Neural progenitor cell (in vitro differentiated cells): Measurements from ENCODE around the gene SNTG2. TPM values are rescaled to one million over a fixed set of nuclear protein-coding genes. Genes with fewer than 3 reads are reported as not detected.
A peak's percentile ranks its signal among the peaks of the same experiment; 100 is the strongest.

Source experiments
- DNase-seq: peaks from one replicate; pipeline ENCODE4 v3.0.0-alpha.2; 2016; ENCODE audit warnings: low spot score
- H2AFZ ChIP-seq: fragments of 200-600 bp; sonication (generic); replicated peaks from 2 replicates; pipeline ENCODE4 v1.6.1; 2016; ENCODE audit warnings: antibody characterized with exemption
- H3F3A ChIP-seq: fragments of 200-600 bp; sonication (generic); 2 replicates; pipeline ENCODE4 v1.6.1; 2016; ENCODE audit warnings: antibody characterized with exemption, low read depth
- H3K27ac ChIP-seq: fragments of 200-600 bp; sonication (generic); 2 replicates; pipeline ENCODE4 v1.5.1; 2016; ENCODE audit warnings: mild to moderate bottlenecking
- H3K27me3 ChIP-seq: fragments of 200-600 bp; sonication (generic); 2 replicates; pipeline ENCODE4 v1.6.1; 2016; ENCODE audit warnings: mild to moderate bottlenecking, moderate library complexity
- H3K36me3 ChIP-seq: fragments of 200-600 bp; sonication (generic); 2 replicates; pipeline ENCODE4 v1.5.1; 2016
- H3K4me1 ChIP-seq: fragments of 200-600 bp; sonication (generic); 2 replicates; pipeline ENCODE4 v1.6.1; 2016; ENCODE audit warnings: mixed run types
- H3K4me2 ChIP-seq: fragments of 200-600 bp; sonication (generic); 2 replicates; pipeline ENCODE4 v1.6.1; 2016
- H3K4me3 ChIP-seq: fragments of 200-600 bp; sonication (generic); 2 replicates; pipeline ENCODE4 v1.5.1; 2016
- H3K79me2 ChIP-seq: fragments of 200-600 bp; sonication (generic); 2 replicates; pipeline ENCODE4 v1.6.1; 2016; ENCODE audit warnings: low read depth
- H3K9ac ChIP-seq: fragments of 200-600 bp; sonication (generic); 2 replicates; pipeline ENCODE4 v1.6.1; 2016
- H3K9me3 ChIP-seq: fragments of 200-600 bp; sonication (generic); 2 replicates; pipeline ENCODE4 v1.5.1; 2016; ENCODE audit warnings: low read depth
- H4K20me1 ChIP-seq: fragments of 200-600 bp; sonication (generic); 2 replicates; pipeline ENCODE4 v1.6.1; 2016; ENCODE audit warnings: low read depth
- H3K27ac Mint-ChIP-seq: 3 replicates; pipeline ENCODE4 v1.8.0; 2021; ENCODE audit warnings: mixed read lengths
- H3K27me3 Mint-ChIP-seq: 2 replicates; pipeline ENCODE4 v1.8.0; 2022; ENCODE audit warnings: low read depth, mild to moderate bottlenecking, inconsistent platforms, moderate library complexity, mixed read lengths; ENCODE audit not compliant: insufficient read depth
- H3K36me3 Mint-ChIP-seq: 3 replicates; pipeline ENCODE4 v1.8.0; 2021; ENCODE audit warnings: mixed read lengths
- H3K4me1 Mint-ChIP-seq: 3 replicates; pipeline ENCODE4 v1.8.0; 2021; ENCODE audit warnings: mixed read lengths
- H3K4me3 Mint-ChIP-seq: 3 replicates; pipeline ENCODE4 v1.8.0; 2021; ENCODE audit warnings: mild to moderate bottlenecking, moderate library complexity, mixed read lengths
- H3K9me3 Mint-ChIP-seq: 3 replicates; pipeline ENCODE4 v1.8.0; 2020; ENCODE audit warnings: mixed read lengths
- CTCF ChIP-seq: fragments of 200-600 bp; sonication (generic); IDR thresholded peaks from 2 replicates; pipeline ENCODE4 v1.5.1; 2017; ENCODE audit warnings: antibody characterized with exemption, mild to moderate bottlenecking
- EZH2 ChIP-seq: fragments of 200-600 bp; sonication (generic); IDR thresholded peaks from 2 replicates; pipeline ENCODE4 v1.6.1; 2017; ENCODE audit warnings: antibody characterized with exemption, mild to moderate bottlenecking, moderate library complexity
- EZH2phosphoT487 ChIP-seq: fragments of 200-600 bp; sonication (generic); IDR thresholded peaks from 2 replicates; pipeline ENCODE4 v1.6.1; 2017; ENCODE audit warnings: antibody characterized with exemption
- total RNA-seq: library from RNA; depleted of rRNA; stranded (reverse); fragments of >200 nt; gene quantifications from 2 replicates; pipeline ENCODE4 v1.2.3, GENCODE V29; 2015; ENCODE audit warnings: low replicate concordance

Gene SNTG2
- total RNA-seq, 1 donor from 2014 or later, result 1.1 TPM

- no peaks in the 10 kb centered on the region for H3K4me1 Mint-ChIP-seq
- DNase-seq, result peak; percentile 71
- H3K27me3 Mint-ChIP-seq, result peaks cover 2% of the 10 kb centered on the region
- H3K4me3 Mint-ChIP-seq, result no peak overlapping the region
- Histone ChIP-seq H2AFZ (no peak overlapping the region), H3K4me1 (no peaks in the 10 kb centered on the region), H3K79me2 (no peaks in the 10 kb centered on the region), H3K27me3 (no peaks in the 10 kb centered on the region), H3K27ac (no peak overlapping the region), H3K36me3 (no peaks in the 10 kb centered on the region), H3F3A (no peaks in the 10 kb centered on the region), H3K9me3 (no peaks in the 10 kb centered on the region), H3K4me3 (no peak overlapping the region), H3K4me2 (no peak overlapping the region), H4K20me1 (no peaks in the 10 kb centered on the region), H3K9ac (no peak overlapping the region)
- no peak overlapping the region for H3K27ac Mint-ChIP-seq
- no peaks in the 10 kb centered on the region for H3K36me3 Mint-ChIP-seq
- TF ChIP-seq CTCF, result peak; percentile 96
- TF ChIP-seq EZH2, result no peak
- no peak for TF ChIP-seq EZH2phosphoT487
- no peaks in the 10 kb centered on the region for H3K9me3 Mint-ChIP-seq
These were observed 189.8 kb downstream of the SNTG2 start for GRCh38 chr2:1140389-1141003.

- Mint-ChIP-seq H3K27me3 (peaks cover 2% of the 10 kb centered on the region), H3K4me1 (no peaks in the 10 kb centered on the region), H3K4me3 (no peak overlapping the region), H3K9me3 (no peaks in the 10 kb centered on the region), H3K27ac (no peak overlapping the region), H3K36me3 (no peaks in the 10 kb centered on the region)
- Histone ChIP-seq H3K4me1 (no peaks in the 10 kb centered on the region), H3K36me3 (no peaks in the 10 kb centered on the region), H3K27me3 (no peaks in the 10 kb centered on the region), H3K27ac (no peak overlapping the region), H3K9ac (no peak overlapping the region), H3K9me3 (no peaks in the 10 kb centered on the region), H2AFZ (no peak overlapping the region), H4K20me1 (no peaks in the 10 kb centered on the region), H3K79me2 (no peaks in the 10 kb centered on the region), H3K4me3 (no peak overlapping the region), H3F3A (no peaks in the 10 kb centered on the region), H3K4me2 (no peak overlapping the region)
- TF ChIP-seq EZH2phosphoT487, result no peak
- no peak for TF ChIP-seq EZH2
- TF ChIP-seq CTCF, result no peak
- DNase-seq, result no peak
These were observed 190.4 kb downstream of the SNTG2 start for GRCh38 chr2:1141079-1141478.

GRCh38 chr2:1143129-1143528 lies 192.5 kb downstream of the SNTG2 start:
- no peaks in the 10 kb centered on the region for H3K27me3 ChIP-seq
- no peaks in the 10 kb centered on the region for H3K36me3 ChIP-seq
- peaks cover 2% of the 10 kb centered on the region for H3K27me3 Mint-ChIP-seq
- no peak overlapping the region for H3K4me2 ChIP-seq
- TF ChIP-seq EZH2phosphoT487 (no peak), CTCF (no peak)
- no peak for DNase-seq
- no peaks in the 10 kb centered on the region for H3K79me2 ChIP-seq
- H3K36me3 Mint-ChIP-seq, result no peaks in the 10 kb centered on the region
- H3K9me3 Mint-ChIP-seq, result no peaks in the 10 kb centered on the region
- H3K27ac Mint-ChIP-seq, result no peak overlapping the region
- no peaks in the 10 kb centered on the region for H3K4me1 ChIP-seq
- H3K4me3 Mint-ChIP-seq, result no peak overlapping the region
- no peaks in the 10 kb centered on the region for H3K4me1 Mint-ChIP-seq
- no peak overlapping the region for H3K4me3 ChIP-seq
- H3K27ac ChIP-seq, result no peak overlapping the region
- H3K9me3 ChIP-seq, result no peaks in the 10 kb centered on the region
- H3F3A ChIP-seq, result no peaks in the 10 kb centered on the region
- no peak overlapping the region for H2AFZ ChIP-seq
- no peaks in the 10 kb centered on the region for H4K20me1 ChIP-seq
- H3K9ac ChIP-seq, result no peak overlapping the region
